ENCODE data around the gene GLP2R.

GLP2R gene

GRCh38 chr17:9828296-9829295, 2.9 kb downstream of the GLP2R start:
- H3K4me3 ChIP-seq (ENCODE audit: insufficient read depth, low read depth, low read length, poor library complexity, severe bottlenecking): no peak overlapping the region
- no peak for DNase-seq

DNA sequence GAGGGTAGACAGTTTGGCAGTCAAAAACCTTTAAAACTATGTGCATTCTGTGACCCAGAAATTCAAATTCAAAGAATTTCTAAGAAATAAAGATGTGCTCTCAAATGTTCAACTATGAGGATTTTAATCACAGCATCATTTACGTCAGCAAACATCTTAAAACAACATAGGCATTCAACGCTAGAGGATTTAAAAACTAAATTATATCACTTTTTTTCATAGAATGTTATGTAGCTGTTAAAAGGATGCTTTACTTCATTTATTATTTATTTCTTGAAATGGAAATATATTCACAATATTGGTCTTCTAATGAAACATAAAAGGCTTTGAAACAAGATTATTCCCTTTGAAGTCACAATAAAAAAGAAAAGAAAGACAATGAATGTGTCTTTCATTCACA, 3.6 kb downstream of the GLP2R start:
- H3K27ac ChIP-seq (ENCODE audit: insufficient read depth, low read length, poor library complexity, severe bottlenecking): no peak overlapping the region
- no peaks in the 10 kb centered on the region for H3K36me3 ChIP-seq (ENCODE audit: control insufficient read depth, insufficient read depth, low read length)
- H3K4me1 ChIP-seq (ENCODE audit: control insufficient read depth, insufficient read depth, low read length, poor library complexity, severe bottlenecking): no peaks in the 10 kb centered on the region
- H3K9me3 ChIP-seq (ENCODE audit: control insufficient read depth, low read length): no peaks in the 10 kb centered on the region
- no peak for DNase-seq
- peaks cover 4% of the 10 kb centered on the region for H3K27me3 ChIP-seq (replicated peaks; ENCODE audit: control insufficient read depth, insufficient read depth, low read length, poor library complexity, severe bottlenecking)
- H3K4me3 ChIP-seq (ENCODE audit: insufficient read depth, low read depth, low read length, poor library complexity, severe bottlenecking): no peak overlapping the region

More at GRCh38 chr17:9828296-9829295, 2.9 kb downstream of the GLP2R start:
- Histone ChIP-seq H3K9me3 (ENCODE audit: control insufficient read depth, low read length) (no peaks in the 10 kb centered on the region), H3K27ac (ENCODE audit: insufficient read depth, low read length, poor library complexity, severe bottlenecking) (no peak overlapping the region), H3K36me3 (ENCODE audit: control insufficient read depth, insufficient read depth, low read length) (no peaks in the 10 kb centered on the region), H3K27me3 (replicated peaks; ENCODE audit: control insufficient read depth, insufficient read depth, low read length, poor library complexity, severe bottlenecking) (peaks cover 4% of the 10 kb centered on the region), H3K4me1 (ENCODE audit: control insufficient read depth, insufficient read depth, low read length, poor library complexity, severe bottlenecking) (no peaks in the 10 kb centered on the region)

DNA sequence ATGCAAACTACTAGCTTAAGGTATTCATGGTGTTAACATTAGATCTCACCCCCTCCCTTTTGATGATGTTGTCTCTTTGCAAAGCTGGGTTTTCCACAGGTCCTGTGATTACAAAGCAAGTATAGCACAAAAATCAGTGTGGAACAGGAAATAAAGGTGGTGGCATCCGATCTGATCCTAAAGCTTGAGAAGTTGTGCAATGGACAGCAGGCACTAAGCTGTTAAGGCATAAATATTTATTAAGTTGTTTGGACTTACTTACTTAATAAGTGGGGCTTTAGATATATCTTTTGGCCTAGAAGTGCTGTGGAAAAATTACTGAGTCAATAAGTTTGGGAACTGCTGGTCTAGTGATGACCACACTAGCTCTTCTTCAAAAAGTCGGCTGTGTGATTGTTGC, 5.0 kb downstream of the GLP2R start:
- no peaks in the 10 kb centered on the region for H3K4me1 ChIP-seq (ENCODE audit: control insufficient read depth, insufficient read depth, low read length, poor library complexity, severe bottlenecking)
- DNase-seq: no peak

DNA sequence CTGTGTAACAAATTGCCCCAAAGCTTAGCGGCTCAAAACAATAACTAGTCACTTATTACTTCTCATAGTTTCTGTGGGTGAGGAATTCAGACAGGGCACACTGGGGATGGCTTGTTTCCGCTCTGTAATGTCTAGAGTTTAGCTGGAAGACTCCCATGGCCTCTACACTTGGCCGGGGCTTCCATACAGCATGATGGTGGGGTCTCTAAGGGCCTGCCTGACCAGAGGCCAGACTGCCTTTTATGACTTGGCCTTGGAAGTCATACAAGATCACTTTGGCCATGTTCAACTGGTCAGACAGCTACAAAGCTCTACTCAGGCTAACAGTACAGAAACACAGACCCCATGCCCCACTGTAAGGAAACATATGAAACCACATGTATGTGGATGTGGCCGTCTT, 8.2 kb downstream of the GLP2R start:
- Histone ChIP-seq H3K27ac (ENCODE audit: insufficient read depth, low read length, poor library complexity, severe bottlenecking) (no peak overlapping the region), H3K4me1 (ENCODE audit: control insufficient read depth, insufficient read depth, low read length, poor library complexity, severe bottlenecking) (no peaks in the 10 kb centered on the region), H3K4me3 (ENCODE audit: insufficient read depth, low read depth, low read length, poor library complexity, severe bottlenecking) (no peak overlapping the region), H3K36me3 (ENCODE audit: control insufficient read depth, insufficient read depth, low read length) (no peaks in the 10 kb centered on the region), H3K9me3 (ENCODE audit: control insufficient read depth, low read length) (no peaks in the 10 kb centered on the region), H3K27me3 (replicated peaks; ENCODE audit: control insufficient read depth, insufficient read depth, low read length, poor library complexity, severe bottlenecking) (no peaks in the 10 kb centered on the region)
- no peak for DNase-seq

More for the DNA sequence above, 5.0 kb downstream of the GLP2R start:
- Histone ChIP-seq H3K27ac (ENCODE audit: insufficient read depth, low read length, poor library complexity, severe bottlenecking) (no peak overlapping the region), H3K36me3 (ENCODE audit: control insufficient read depth, insufficient read depth, low read length) (no peaks in the 10 kb centered on the region), H3K27me3 (replicated peaks; ENCODE audit: control insufficient read depth, insufficient read depth, low read length, poor library complexity, severe bottlenecking) (peaks cover 4% of the 10 kb centered on the region), H3K9me3 (ENCODE audit: control insufficient read depth, low read length) (no peaks in the 10 kb centered on the region), H3K4me3 (ENCODE audit: insufficient read depth, low read depth, low read length, poor library complexity, severe bottlenecking) (no peak overlapping the region)

DNA sequence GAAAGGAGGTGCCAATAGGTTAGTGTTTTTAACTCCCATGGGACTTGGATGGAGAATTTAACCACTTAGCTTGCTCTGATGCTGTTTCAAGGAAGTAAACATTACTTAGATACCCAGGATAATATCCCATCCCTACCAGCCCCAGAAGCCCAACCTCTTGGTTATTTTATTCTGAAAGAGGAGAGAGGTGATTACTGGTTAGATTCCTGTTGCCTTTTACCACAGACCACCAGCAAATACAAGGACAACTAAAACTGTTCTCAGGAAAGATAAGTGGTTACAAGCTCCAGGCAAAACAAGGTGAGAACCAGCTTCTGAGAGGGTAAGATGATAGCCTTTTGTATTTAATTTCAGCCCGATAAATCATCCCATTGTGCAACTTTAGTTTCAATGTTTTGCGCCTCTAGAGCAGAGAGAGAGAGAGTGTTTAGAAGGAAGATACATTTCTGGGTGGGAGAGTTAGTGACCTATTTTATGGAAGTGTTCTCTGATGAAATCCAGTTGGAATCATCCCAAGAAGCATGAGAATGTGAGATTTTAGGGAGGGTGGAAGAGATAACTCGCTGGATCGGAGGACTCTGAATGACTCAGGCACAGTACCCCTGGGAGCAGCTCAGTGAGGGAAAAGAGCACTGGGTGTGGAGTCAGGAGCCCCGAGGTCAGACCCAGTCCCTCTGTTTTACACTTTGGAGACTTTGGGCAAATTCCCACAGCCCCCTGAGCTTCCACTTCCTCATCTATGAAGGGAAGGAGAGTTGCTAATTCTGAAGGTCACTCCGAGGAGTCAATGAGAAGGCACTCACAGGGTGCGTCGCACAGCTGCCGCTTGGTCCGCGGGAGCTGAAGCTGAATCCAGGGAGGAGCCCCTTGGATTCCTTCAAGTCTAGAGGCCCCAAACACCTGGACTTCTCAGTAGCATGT, 12.1 kb downstream of the GLP2R start:
- no peaks in the 10 kb centered on the region for H3K9me3 ChIP-seq (ENCODE audit: control insufficient read depth, low read length)
- H3K27ac ChIP-seq (ENCODE audit: insufficient read depth, low read length, poor library complexity, severe bottlenecking): no peak overlapping the region
- H3K4me1 ChIP-seq (ENCODE audit: control insufficient read depth, insufficient read depth, low read length, poor library complexity, severe bottlenecking): no peaks in the 10 kb centered on the region
- H3K36me3 ChIP-seq (ENCODE audit: control insufficient read depth, insufficient read depth, low read length): no peaks in the 10 kb centered on the region
- H3K27me3 ChIP-seq (replicated peaks; ENCODE audit: control insufficient read depth, insufficient read depth, low read length, poor library complexity, severe bottlenecking): no peaks in the 10 kb centered on the region
- DNase-seq: no peak
- no peak overlapping the region for H3K4me3 ChIP-seq (ENCODE audit: insufficient read depth, low read depth, low read length, poor library complexity, severe bottlenecking)

GRCh38 chr17:9839433-9839832, 13.7 kb downstream of the GLP2R start:
- Histone ChIP-seq H3K4me1 (ENCODE audit: control insufficient read depth, insufficient read depth, low read length, poor library complexity, severe bottlenecking) (no peaks in the 10 kb centered on the region), H3K27ac (ENCODE audit: insufficient read depth, low read length, poor library complexity, severe bottlenecking) (no peak overlapping the region)

GRCh38 chr17:9842057-9842758, 16.5 kb downstream of the GLP2R start:
- H3K36me3 ChIP-seq (ENCODE audit: control insufficient read depth, insufficient read depth, low read length): no peaks in the 10 kb centered on the region
- no peak overlapping the region for H3K4me3 ChIP-seq (ENCODE audit: insufficient read depth, low read depth, low read length, poor library complexity, severe bottlenecking)
- no peaks in the 10 kb centered on the region for H3K27me3 ChIP-seq (replicated peaks; ENCODE audit: control insufficient read depth, insufficient read depth, low read length, poor library complexity, severe bottlenecking)
- no peak overlapping the region for H3K27ac ChIP-seq (ENCODE audit: insufficient read depth, low read length, poor library complexity, severe bottlenecking)
- H3K9me3 ChIP-seq (ENCODE audit: control insufficient read depth, low read length): no peaks in the 10 kb centered on the region
- H3K4me1 ChIP-seq (ENCODE audit: control insufficient read depth, insufficient read depth, low read length, poor library complexity, severe bottlenecking): no peaks in the 10 kb centered on the region
- no peak for DNase-seq

More at GRCh38 chr17:9839433-9839832, 13.7 kb downstream of the GLP2R start:
- no peaks in the 10 kb centered on the region for H3K27me3 ChIP-seq (replicated peaks; ENCODE audit: control insufficient read depth, insufficient read depth, low read length, poor library complexity, severe bottlenecking)
- no peak for DNase-seq
- H3K4me3 ChIP-seq (ENCODE audit: insufficient read depth, low read depth, low read length, poor library complexity, severe bottlenecking): no peak overlapping the region
- H3K36me3 ChIP-seq (ENCODE audit: control insufficient read depth, insufficient read depth, low read length): no peaks in the 10 kb centered on the region
- no peaks in the 10 kb centered on the region for H3K9me3 ChIP-seq (ENCODE audit: control insufficient read depth, low read length)

DNA sequence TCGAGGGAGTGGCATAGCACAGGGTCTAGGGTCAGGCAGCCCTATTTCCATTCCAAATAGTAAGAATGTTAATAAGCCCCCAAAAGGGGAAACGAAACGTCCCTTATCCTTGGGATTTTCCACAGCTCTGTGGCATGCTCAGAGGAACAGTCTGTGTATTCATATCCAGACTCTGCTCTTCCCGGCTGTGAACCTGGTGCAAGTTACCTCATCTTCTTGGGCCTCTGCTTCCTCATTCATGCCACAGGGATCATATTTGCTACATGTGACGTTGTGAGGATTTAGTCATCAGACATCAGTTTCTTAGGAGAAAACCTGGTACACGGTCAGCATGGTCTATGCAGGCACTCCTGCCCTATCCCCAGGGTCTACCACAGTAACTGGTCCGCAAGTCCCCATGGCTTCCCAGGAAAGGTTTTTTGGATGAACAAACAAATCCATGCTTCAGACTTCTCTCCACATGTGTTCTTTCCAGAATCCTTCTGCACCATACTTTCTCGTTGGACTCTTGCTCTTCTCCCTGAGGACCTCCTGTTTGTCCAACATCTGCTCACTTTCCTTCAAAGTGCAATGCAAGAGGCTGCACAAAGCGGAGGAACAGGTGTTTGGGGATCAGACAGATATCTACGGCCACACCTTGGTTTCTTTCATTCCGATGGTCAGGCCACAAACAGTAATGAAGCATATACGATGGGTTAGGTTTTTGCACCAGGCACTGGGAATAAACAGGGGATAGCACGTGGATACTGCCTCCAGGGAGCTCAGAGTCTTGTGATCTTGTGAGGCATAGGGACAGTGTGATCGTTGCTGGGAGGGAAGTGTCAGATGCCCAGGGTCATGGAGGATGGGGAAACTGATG, 17.7 kb downstream of the GLP2R start:
- H3K27ac ChIP-seq (ENCODE audit: insufficient read depth, low read length, poor library complexity, severe bottlenecking): no peak overlapping the region
- no peak for DNase-seq
- H3K36me3 ChIP-seq (ENCODE audit: control insufficient read depth, insufficient read depth, low read length): no peaks in the 10 kb centered on the region

DNA sequence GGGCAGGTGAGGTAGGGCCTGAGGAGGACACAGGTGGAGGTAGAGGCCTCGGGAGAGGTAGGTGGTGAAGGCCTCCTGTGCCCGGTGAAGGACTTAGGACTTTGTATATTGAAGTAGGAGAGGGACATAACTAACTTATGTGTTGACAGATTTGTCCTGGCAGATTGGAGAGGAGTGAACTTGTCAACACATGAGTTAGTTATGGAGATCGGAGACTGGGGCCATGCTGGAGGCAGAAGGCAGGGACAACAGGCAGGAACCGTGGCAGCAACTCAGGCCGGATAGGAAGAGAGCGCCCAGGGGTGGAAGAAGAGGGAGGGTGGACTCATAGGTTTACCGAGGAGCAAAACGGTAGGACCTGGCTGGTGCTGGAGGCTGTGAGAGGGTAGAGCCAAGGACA, 18.4 kb downstream of the GLP2R start:
- H3K27me3 ChIP-seq (replicated peaks; ENCODE audit: control insufficient read depth, insufficient read depth, low read length, poor library complexity, severe bottlenecking): no peaks in the 10 kb centered on the region
- no peaks in the 10 kb centered on the region for H3K36me3 ChIP-seq (ENCODE audit: control insufficient read depth, insufficient read depth, low read length)
- no peaks in the 10 kb centered on the region for H3K9me3 ChIP-seq (ENCODE audit: control insufficient read depth, low read length)
- DNase-seq: no peak
- no peak overlapping the region for H3K27ac ChIP-seq (ENCODE audit: insufficient read depth, low read length, poor library complexity, severe bottlenecking)
- no peaks in the 10 kb centered on the region for H3K4me1 ChIP-seq (ENCODE audit: control insufficient read depth, insufficient read depth, low read length, poor library complexity, severe bottlenecking)
- no peak overlapping the region for H3K4me3 ChIP-seq (ENCODE audit: insufficient read depth, low read depth, low read length, poor library complexity, severe bottlenecking)

More for the DNA sequence above, 17.7 kb downstream of the GLP2R start:
- no peaks in the 10 kb centered on the region for H3K27me3 ChIP-seq (replicated peaks; ENCODE audit: control insufficient read depth, insufficient read depth, low read length, poor library complexity, severe bottlenecking)
- no peak overlapping the region for H3K4me3 ChIP-seq (ENCODE audit: insufficient read depth, low read depth, low read length, poor library complexity, severe bottlenecking)
- H3K4me1 ChIP-seq (ENCODE audit: control insufficient read depth, insufficient read depth, low read length, poor library complexity, severe bottlenecking): no peaks in the 10 kb centered on the region
- H3K9me3 ChIP-seq (ENCODE audit: control insufficient read depth, low read length): no peaks in the 10 kb centered on the region
